Measurements from ENCODE around the gene CAVIN1. TPM values are rescaled to one million over a fixed set of nuclear protein-coding genes. Genes with fewer than 3 reads are reported as not detected.

CAVIN1 gene
- total RNA-seq, 1 donor from 2014 or later, result 6.4 TPM

Small RNA genes lying within 50 kb of the gene (small RNA-seq; reads per million reads assigned to genes)
- gene RNU7-97P (ENCODE audit: low replicate concordance), result not detected

Other genes starting within 250 kb of the CAVIN1 start
- gene KCNH4, start 242.1 kb downstream of the CAVIN1 start, total RNA-seq, result 0.74 TPM
- gene HCRT, start 237.8 kb downstream of the CAVIN1 start, total RNA-seq, result not detected
- 4.4 TPM for gene GHDC, start 228.8 kb downstream of the CAVIN1 start, total RNA-seq
- gene STAT5B, start 146.9 kb downstream of the CAVIN1 start, total RNA-seq, result 17.2 TPM
- gene STAT5A, start 134.8 kb downstream of the CAVIN1 start, total RNA-seq, result 0.74 TPM
- gene STAT3, start 34.8 kb downstream of the CAVIN1 start, total RNA-seq, result 26.3 TPM
- gene ATP6V0A1, start 35.6 kb upstream of the CAVIN1 start, total RNA-seq, result 164 TPM
- gene NAGLU, start 113.0 kb upstream of the CAVIN1 start, total RNA-seq, result 8.1 TPM
- 0.98 TPM for gene HSD17B1, start 129.7 kb upstream of the CAVIN1 start, total RNA-seq
- gene COASY, start 138.9 kb upstream of the CAVIN1 start, total RNA-seq, result 7.1 TPM
- 14.8 TPM for gene MLX, start 143.8 kb upstream of the CAVIN1 start, total RNA-seq
- gene PSMC3IP, start 154.5 kb upstream of the CAVIN1 start, total RNA-seq, result 3.7 TPM
- gene RETREG3, start 186.1 kb upstream of the CAVIN1 start, total RNA-seq, result 33.2 TPM
- 13.3 TPM for gene TUBG1, start 186.4 kb upstream of the CAVIN1 start, total RNA-seq
- 7.9 TPM for gene TUBG2, start 236.0 kb upstream of the CAVIN1 start, total RNA-seq

Data from temporal lobe (tissue), 2 donors.